K562 (cell line): ENCODE results near the gene HKDC1. TPM values are rescaled to one million over a fixed set of nuclear protein-coding genes. Genes with fewer than 3 reads are reported as not detected.

ENCODE experiments used
- ATAC-seq: fragments of 200-7000 bp; cut with Tn5 transposase; 3 replicates; pipeline ENCODE4 v1.9.1; 2020; ENCODE audit warnings: moderate library complexity
- BruUV-seq: library from RNA; stranded (reverse); fragments of 400-500 nt; replicated peaks from 2 replicates; lab custom pipeline; 2021; lab: Mats Ljungman, UMichigan
- CTCF ChIA-PET: fragments of 300-600 bp; formaldehyde crosslinking; extraction: SDS; loops from one replicate; lab custom pipeline; 2021; ENCODE audit warnings: low intra/inter-chr PET ratio; lab: Yijun Ruan, JAX
- POLR2A ChIA-PET: fragments of 300-600, 350-650 bp; sonication (Branson Sonifier 250); formaldehyde crosslinking; extraction: SDS; loops from one replicate; lab custom pipeline; 2021; ENCODE audit warnings: antibody characterized with exemption, inconsistent platforms; lab: Yijun Ruan, JAX
- DNase-seq, 4 experiments: peaks; one replicate each; pipeline versions ENCODE4 v3.0.0 to v3.0.0-alpha.2; 2011 to 2018; ENCODE audit warnings: low spot score in 3 of 4, mixed read lengths in 3 of 4; ENCODE audit errors: extremely low read depth in 1 of 4
- FAIRE-seq: peaks from 2 replicates; lab custom pipeline; 2011; peaks lifted over from hg19 to GRCh38; lab: Jason Lieb, UNC
- H2AFZ ChIP-seq: 2 replicates; pipeline ENCODE4 v1.6.0; 2011; ENCODE audit warnings: low read depth, low read length, control low read depth, inconsistent platforms
- H3K27ac ChIP-seq: fragments of 200-600 bp; 3 replicates; pipeline ENCODE4 v1.8.0; 2011; ENCODE audit warnings: low read depth, mild to moderate bottlenecking, control low read depth, inconsistent platforms, low read length, moderate library complexity, mixed read lengths; ENCODE audit errors: extremely low read depth
- H3K27me3 ChIP-seq, 2 experiments: fragments of 300-600 bp in 1 of 2; 2 replicates in 1 of 2; 3 replicates in 1 of 2; pipeline versions ENCODE4 v1.6.0 to v1.8.0; 2011; ENCODE audit warnings: inconsistent platforms in 2 of 2, low read length in 2 of 2, mild to moderate bottlenecking in 1 of 2, mixed read lengths in 1 of 2, moderate library complexity in 1 of 2; ENCODE audit not compliant: control insufficient read depth in 2 of 2, insufficient read depth in 2 of 2
- H3K36me3 ChIP-seq: fragments of 300-600 bp; 3 replicates; pipeline ENCODE4 v1.8.0; 2011; ENCODE audit warnings: mild to moderate bottlenecking, low read length, inconsistent platforms; ENCODE audit not compliant: control insufficient read depth, insufficient read depth
- H3K4me1 ChIP-seq, 2 experiments: fragments of 200-600 bp in 1 of 2; replicated peaks in 1 of 2; 2 replicates in 1 of 2; 3 replicates in 1 of 2; pipeline versions ENCODE4 v1.5.1 to v1.8.0; 2011; ENCODE audit warnings: inconsistent platforms in 2 of 2, low read length in 2 of 2, mild to moderate bottlenecking in 1 of 2, mixed read lengths in 1 of 2, moderate library complexity in 1 of 2; ENCODE audit not compliant: control insufficient read depth in 2 of 2, insufficient read depth in 2 of 2
- H3K4me2 ChIP-seq: 2 replicates; pipeline ENCODE4 v1.6.1; 2011; ENCODE audit warnings: low read length, control low read depth, inconsistent platforms, mixed read lengths; ENCODE audit not compliant: insufficient read depth
- H3K4me3 ChIP-seq: fragments of 200-600 bp; sonication (generic), shearing (Covaris generic); 2 replicates; pipeline ENCODE4 v1.5.1; 2016; ENCODE audit warnings: control low read depth, inconsistent platforms
- H3K79me2 ChIP-seq: fragments of 200-600 bp; 3 replicates; pipeline ENCODE4 v1.8.0; 2011; ENCODE audit warnings: low read length, inconsistent platforms; ENCODE audit not compliant: control insufficient read depth, insufficient read depth
- H3K9ac ChIP-seq, 2 experiments: 2 replicates each; pipeline versions ENCODE4 v1.6.0 to v1.6.1; 2011; ENCODE audit warnings: low read depth in 2 of 2, low read length in 2 of 2, control low read depth in 1 of 2, inconsistent platforms in 1 of 2, mild to moderate bottlenecking in 1 of 2, mixed read lengths in 1 of 2; ENCODE audit not compliant: insufficient read depth in 1 of 2
- H3K9me1 ChIP-seq: one replicate; pipeline ENCODE4 v1.6.0; 2011; ENCODE audit warnings: inconsistent platforms, mild to moderate bottlenecking, low read length, moderate library complexity; ENCODE audit not compliant: control insufficient read depth, insufficient read depth
- H3K9me3 ChIP-seq: replicated peaks from 2 replicates; pipeline ENCODE4 v1.5.1; 2011; ENCODE audit warnings: low read depth, low read length, inconsistent platforms; ENCODE audit not compliant: control insufficient read depth, insufficient read depth
- H4K20me1 ChIP-seq: replicated peaks from 2 replicates; pipeline ENCODE4 v1.6.1; 2011; ENCODE audit warnings: low read length, inconsistent platforms, mixed read lengths; ENCODE audit not compliant: control insufficient read depth, insufficient read depth
- E2F3 ChIP-seq: fragments of 250-450 bp; sonication (Bioruptor Pico); IDR thresholded peaks from 2 replicates; pipeline ENCODE4 v1.4.0; 2020; ENCODE audit warnings: mild to moderate bottlenecking
- EP400 ChIP-seq: fragments of 450-650 bp; IDR thresholded peaks from 2 replicates; pipeline ENCODE4 v1.6.1; 2017; ENCODE audit warnings: antibody characterized with exemption, mild to moderate bottlenecking, moderate library complexity
- ESRRB ChIP-seq: fragments of 250-450 bp; sonication (Bioruptor Pico); IDR thresholded peaks from 2 replicates; pipeline ENCODE4 v1.5.0; 2020; ENCODE audit warnings: mild to moderate bottlenecking, moderate library complexity, borderline replicate concordance
- HDAC2 ChIP-seq: fragments of 450-650 bp; IDR thresholded peaks from 2 replicates; pipeline ENCODE4 v1.6.1; 2016; ENCODE audit warnings: mild to moderate bottlenecking
- LCOR ChIP-seq: sonication (generic); formaldehyde crosslinking; IDR thresholded peaks from 2 replicates; pipeline ENCODE4 v1.8.0; 2022; ENCODE audit warnings: mild to moderate bottlenecking, missing genetic modification reagents
- MCM2 ChIP-seq: fragments of 450-650 bp; IDR thresholded peaks from 2 replicates; pipeline ENCODE4 v1.6.1; 2017; ENCODE audit warnings: low read depth, mild to moderate bottlenecking
- RB1 ChIP-seq: fragments of 450-650 bp; IDR thresholded peaks from 2 replicates; pipeline ENCODE4 v1.6.1; 2017; ENCODE audit warnings: low read depth, mild to moderate bottlenecking
- TBP ChIP-seq: optimal IDR thresholded peaks from 2 replicates; pipeline ENCODE3; 2011; ENCODE audit warnings: low read depth, low read length, improper control_type of control experiment
- ZC3H4 ChIP-seq: sonication (generic); formaldehyde crosslinking; IDR thresholded peaks from 2 replicates; pipeline ENCODE4 v1.9.0; 2021; ENCODE audit warnings: missing genetic modification reagents, borderline replicate concordance
- ZHX1 ChIP-seq: fragments of 150-350 bp; conservative IDR thresholded peaks from 2 replicates; pipeline ENCODE4 v1.6.1; 2014; ENCODE audit warnings: low read length
- WGBS: fragments of 100-300 bp; shearing (Covaris generic); methylation state at CpG from one replicate; pipeline ENCODE4 v1.1.6; 2016; ENCODE audit warnings: low coverage, mixed read lengths; ENCODE audit not compliant: insufficient coverage; ENCODE audit errors: missing lambda C conversion rate; 5-methylcytosine and 5-hydroxymethylcytosine counted together
- in situ Hi-C: fragments of 300-500 bp; cut with MboI; formaldehyde crosslinking; loops from 4 replicates; pipeline ENCODE4 v1.15.0; 2018; ENCODE audit warnings: inconsistent platforms, mixed read lengths
- intact Hi-C: fragments of 100-400 bp; cut with micrococcal nuclease; formaldehyde crosslinking; loops from 2 replicates; pipeline ENCODE4 v1.14.2; 2022
- polyA plus RNA-seq, 8 experiments: library from polyadenylated mRNA; depleted of rRNA in 4 of 8; stranded (reverse) in 5 of 8; unstranded in 3 of 8; fragments of >200 nt; fragmentation: Nextera tagmentation in 2 of 8; fragmentation: Illumina TruSeq in 1 of 8; extraction: Ambion mirVana in 2 of 8; extraction: Trizol in 1 of 8; gene quantifications; 2 replicates each; pipeline versions ENCODE4 v1.2.1 to v1.2.3, GENCODE V29; 2011 to 2014; ENCODE audit warnings: inconsistent platforms in 1 of 8, missing spikeins in 1 of 8
- total RNA-seq, 7 experiments: library from RNA; depleted of rRNA in 6 of 7; stranded (reverse); fragments of >200 nt in 6 of 7; fragmentation: Illumina TruSeq in 2 of 7; extraction: Trizol in 2 of 7; gene quantifications; 2 replicates each; pipeline versions ENCODE4 v1.2.1 to v1.2.3, GENCODE V29; 2011 to 2021; ENCODE audit warnings: low replicate concordance in 1 of 7
- TF ChIP-seq, protein P1 (sequence below): fragments of 250-450 bp; sonication (Bioruptor Pico); IDR thresholded peaks from 2 replicates; pipeline ENCODE4 v1.5.0; 2020; ENCODE audit warnings: mild to moderate bottlenecking
- TF ChIP-seq, protein P2 (sequence below): fragments of 450-650 bp; formaldehyde crosslinking; IDR thresholded peaks from 2 replicates; pipeline ENCODE4 v1.4.0; 2020; ENCODE audit warnings: mild to moderate bottlenecking, moderate library complexity
- TF ChIP-seq, protein P3 (sequence below): sonication (generic); formaldehyde crosslinking; IDR thresholded peaks from 2 replicates; pipeline ENCODE4 v1.9.0; 2022; ENCODE audit warnings: mild to moderate bottlenecking, missing genetic modification reagents

Gene HKDC1
- total and polyA plus RNA-seq, 9 of the 15 experiments (the other 6 are each of a cell fraction or from before 2014, with no cell fraction given) = 0.04 to 0.22 (median 0.11) TPM; not detected in 5

- TF ChIP-seq LCOR (no peak), ZC3H4 (CRISPR knock-in tag) (no peak), RB1 (no peak), E2F3 (CRISPR knock-in tag) (no peak), EP400 (no peak), ESRRB (CRISPR knock-in tag) (no peak), TBP (no peak), MCM2 (no peak), HDAC2 (no peak), ZHX1 (no peak)
- TF ChIP-seq, protein P1, sequence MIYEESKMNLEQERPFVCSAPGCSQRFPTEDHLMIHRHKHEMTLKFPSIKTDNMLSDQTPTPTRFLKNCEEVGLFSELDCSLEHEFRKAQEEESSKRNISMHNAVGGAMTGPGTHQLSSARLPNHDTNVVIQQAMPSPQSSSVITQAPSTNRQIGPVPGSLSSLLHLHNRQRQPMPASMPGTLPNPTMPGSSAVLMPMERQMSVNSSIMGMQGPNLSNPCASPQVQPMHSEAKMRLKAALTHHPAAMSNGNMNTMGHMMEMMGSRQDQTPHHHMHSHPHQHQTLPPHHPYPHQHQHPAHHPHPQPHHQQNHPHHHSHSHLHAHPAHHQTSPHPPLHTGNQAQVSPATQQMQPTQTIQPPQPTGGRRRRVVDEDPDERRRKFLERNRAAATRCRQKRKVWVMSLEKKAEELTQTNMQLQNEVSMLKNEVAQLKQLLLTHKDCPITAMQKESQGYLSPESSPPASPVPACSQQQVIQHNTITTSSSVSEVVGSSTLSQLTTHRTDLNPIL (CRISPR knock-in tag) = no peak
- TF ChIP-seq, protein P2, sequence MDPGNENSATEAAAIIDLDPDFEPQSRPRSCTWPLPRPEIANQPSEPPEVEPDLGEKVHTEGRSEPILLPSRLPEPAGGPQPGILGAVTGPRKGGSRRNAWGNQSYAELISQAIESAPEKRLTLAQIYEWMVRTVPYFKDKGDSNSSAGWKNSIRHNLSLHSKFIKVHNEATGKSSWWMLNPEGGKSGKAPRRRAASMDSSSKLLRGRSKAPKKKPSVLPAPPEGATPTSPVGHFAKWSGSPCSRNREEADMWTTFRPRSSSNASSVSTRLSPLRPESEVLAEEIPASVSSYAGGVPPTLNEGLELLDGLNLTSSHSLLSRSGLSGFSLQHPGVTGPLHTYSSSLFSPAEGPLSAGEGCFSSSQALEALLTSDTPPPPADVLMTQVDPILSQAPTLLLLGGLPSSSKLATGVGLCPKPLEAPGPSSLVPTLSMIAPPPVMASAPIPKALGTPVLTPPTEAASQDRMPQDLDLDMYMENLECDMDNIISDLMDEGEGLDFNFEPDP (CRISPR knock-in tag) = no peak
- TF ChIP-seq, protein P3, sequence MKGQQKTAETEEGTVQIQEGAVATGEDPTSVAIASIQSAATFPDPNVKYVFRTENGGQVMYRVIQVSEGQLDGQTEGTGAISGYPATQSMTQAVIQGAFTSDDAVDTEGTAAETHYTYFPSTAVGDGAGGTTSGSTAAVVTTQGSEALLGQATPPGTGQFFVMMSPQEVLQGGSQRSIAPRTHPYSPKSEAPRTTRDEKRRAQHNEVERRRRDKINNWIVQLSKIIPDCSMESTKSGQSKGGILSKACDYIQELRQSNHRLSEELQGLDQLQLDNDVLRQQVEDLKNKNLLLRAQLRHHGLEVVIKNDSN (CRISPR knock-in tag) = no peak
- no peaks in the 10 kb centered on the region for H3K36me3 ChIP-seq
- 72% methylated on average over 14 of the region's 14 CpGs for WGBS
- no peaks in the 10 kb centered on the region for H3K79me2 ChIP-seq
- H3K9ac ChIP-seq = no peak overlapping the region; a peak in 1 of 4 replicates
- H3K27me3 ChIP-seq = no peaks in the 10 kb centered on the region
- no TSS peak for BruUV-seq
- in situ Hi-C loops (loop anchor here (25.0 kb wide), 1 partner anchor 410 kb away; the partner anchor contains the start of gene FAM241B), intact Hi-C loops (no loop called here)
- H3K9me1 ChIP-seq = no peaks in the 10 kb centered on the region
- ChIA-PET POLR2A (interaction anchor here (0.7 kb wide), 1 partner anchor 41 kb away, joined by 3 read pairs; no protein-coding TSS in a partner anchor), CTCF (interaction anchor here (0.7 kb wide), 1 partner anchor 10 kb away, joined by 3 read pairs; no protein-coding TSS in a partner anchor)
- H3K27ac ChIP-seq = no peak overlapping the region
- H3K4me1 ChIP-seq = peaks cover 14 to 35% of the 10 kb centered on the region in 2 experiments
- H3K4me2 ChIP-seq = no peak overlapping the region
- no peak overlapping the region for H2AFZ ChIP-seq
- no peaks in the 10 kb centered on the region for H4K20me1 ChIP-seq
- no peak for FAIRE-seq
- no peak for ATAC-seq
- no peak overlapping the region for H3K4me3 ChIP-seq
- no peaks in the 10 kb centered on the region for H3K9me3 ChIP-seq
- no peak for DNase-seq
Measured at GRCh38 chr10:69226919-69227450, 6.9 kb downstream of the HKDC1 start.
